Measurements from ENCODE around the gene NPLOC4. TPM values are rescaled to one million over a fixed set of nuclear protein-coding genes. Genes with fewer than 3 reads are reported as not detected.

Gene NPLOC4
- total and polyA plus RNA-seq, 2 donors (not counting 1 experiment from before 2014, with no cell fraction given): 70.2 to 101 TPM

DNA sequence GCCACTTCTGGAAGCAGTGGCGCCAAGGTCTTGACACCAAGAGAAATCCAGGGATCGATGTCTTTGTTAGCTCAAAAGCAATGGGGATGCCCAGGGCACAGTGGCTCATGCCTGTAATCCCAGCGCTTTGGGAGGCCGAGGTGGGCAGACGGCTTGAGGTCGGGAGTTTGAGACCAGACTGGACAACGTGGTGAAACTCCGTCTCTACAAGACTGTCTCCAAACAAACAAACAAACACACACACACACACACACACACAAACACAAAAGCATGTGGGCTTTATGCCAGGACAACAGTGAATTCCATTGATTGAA, 62.3 kb downstream of the NPLOC4 start:
- Mint-ChIP-seq H3K4me3 (no peak overlapping the region), H3K4me1 (peaks cover 7% of the 10 kb centered on the region), H3K27me3 (no peaks in the 10 kb centered on the region), H3K9me3 (ENCODE audit: insufficient read depth) (no peaks in the 10 kb centered on the region), H3K27ac (no peak overlapping the region)
- WGBS (ENCODE audit: insufficient coverage): 94% methylated on average over 8 of the region's 8 CpGs
- Histone ChIP-seq H3K4me2 (replicated peaks; ENCODE audit: low read depth, low read length, poor library complexity, severe bottlenecking) (no peak overlapping the region), H3K27ac (ENCODE audit: low read length in 2 of 2) (no peak overlapping the region), H3K79me2 (ENCODE audit: control insufficient read depth, insufficient read depth, low read length) (peaks cover 36% of the 10 kb centered on the region), H4K20me1 (ENCODE audit: control insufficient read depth, insufficient read depth, low read length, poor library complexity, severe bottlenecking) (peaks cover under 1% of the 10 kb centered on the region), H3K4me3 (ENCODE audit: control extremely low read depth in 1 of 5, extremely low read depth in 1 of 5, insufficient read depth in 1 of 5, low read depth in 2 of 5, low read length in 4 of 5) (no peak overlapping the region), H3K36me3 (replicated peaks in 1 of 2; ENCODE audit: control extremely low read depth in 1 of 2, control insufficient read depth in 1 of 2, extremely low read depth in 1 of 2, insufficient read depth in 2 of 2, low read length in 1 of 2) (peaks cover 2 to 53% of the 10 kb centered on the region in 2 experiments), H3K9me3 (ENCODE audit: control extremely low read depth in 1 of 3, control insufficient read depth in 2 of 3, insufficient read depth in 1 of 3, low read length in 2 of 3) (no peaks in the 10 kb centered on the region), H3K9ac (ENCODE audit: low read length) (no peak overlapping the region), H3K4me1 (ENCODE audit: control insufficient read depth in 2 of 2, insufficient read depth in 2 of 2, low read length in 2 of 2) (peaks cover 0 to 7% of the 10 kb centered on the region in 2 donors), H2AFZ (ENCODE audit: insufficient read depth, low read depth, low read length, poor library complexity, severe bottlenecking) (no peak overlapping the region), H3K27me3 (replicated peaks in 1 of 4; ENCODE audit: control extremely low read depth in 1 of 4, control insufficient read depth in 3 of 4, insufficient read depth in 4 of 4, low read length in 3 of 4) (no peaks in the 10 kb centered on the region)
- ATAC-seq (ENCODE audit: low read depth) (no peak), DNase-seq (no peak)
- ChIA-PET POLR2A (no interaction called here), CTCF (no interaction called here)
- intact Hi-C loops (cut with micrococcal nuclease): no loop called here
- no peak for TF ChIP-seq EZH2 (IDR thresholded peaks at IDR 0.05; ENCODE audit: borderline replicate concordance, insufficient read depth, low read depth, low read length, poor library complexity, severe bottlenecking)
- TF ChIP-seq, protein P1, sequence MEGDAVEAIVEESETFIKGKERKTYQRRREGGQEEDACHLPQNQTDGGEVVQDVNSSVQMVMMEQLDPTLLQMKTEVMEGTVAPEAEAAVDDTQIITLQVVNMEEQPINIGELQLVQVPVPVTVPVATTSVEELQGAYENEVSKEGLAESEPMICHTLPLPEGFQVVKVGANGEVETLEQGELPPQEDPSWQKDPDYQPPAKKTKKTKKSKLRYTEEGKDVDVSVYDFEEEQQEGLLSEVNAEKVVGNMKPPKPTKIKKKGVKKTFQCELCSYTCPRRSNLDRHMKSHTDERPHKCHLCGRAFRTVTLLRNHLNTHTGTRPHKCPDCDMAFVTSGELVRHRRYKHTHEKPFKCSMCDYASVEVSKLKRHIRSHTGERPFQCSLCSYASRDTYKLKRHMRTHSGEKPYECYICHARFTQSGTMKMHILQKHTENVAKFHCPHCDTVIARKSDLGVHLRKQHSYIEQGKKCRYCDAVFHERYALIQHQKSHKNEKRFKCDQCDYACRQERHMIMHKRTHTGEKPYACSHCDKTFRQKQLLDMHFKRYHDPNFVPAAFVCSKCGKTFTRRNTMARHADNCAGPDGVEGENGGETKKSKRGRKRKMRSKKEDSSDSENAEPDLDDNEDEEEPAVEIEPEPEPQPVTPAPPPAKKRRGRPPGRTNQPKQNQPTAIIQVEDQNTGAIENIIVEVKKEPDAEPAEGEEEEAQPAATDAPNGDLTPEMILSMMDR (IDR thresholded peaks at IDR 0.05): no peak

DNA sequence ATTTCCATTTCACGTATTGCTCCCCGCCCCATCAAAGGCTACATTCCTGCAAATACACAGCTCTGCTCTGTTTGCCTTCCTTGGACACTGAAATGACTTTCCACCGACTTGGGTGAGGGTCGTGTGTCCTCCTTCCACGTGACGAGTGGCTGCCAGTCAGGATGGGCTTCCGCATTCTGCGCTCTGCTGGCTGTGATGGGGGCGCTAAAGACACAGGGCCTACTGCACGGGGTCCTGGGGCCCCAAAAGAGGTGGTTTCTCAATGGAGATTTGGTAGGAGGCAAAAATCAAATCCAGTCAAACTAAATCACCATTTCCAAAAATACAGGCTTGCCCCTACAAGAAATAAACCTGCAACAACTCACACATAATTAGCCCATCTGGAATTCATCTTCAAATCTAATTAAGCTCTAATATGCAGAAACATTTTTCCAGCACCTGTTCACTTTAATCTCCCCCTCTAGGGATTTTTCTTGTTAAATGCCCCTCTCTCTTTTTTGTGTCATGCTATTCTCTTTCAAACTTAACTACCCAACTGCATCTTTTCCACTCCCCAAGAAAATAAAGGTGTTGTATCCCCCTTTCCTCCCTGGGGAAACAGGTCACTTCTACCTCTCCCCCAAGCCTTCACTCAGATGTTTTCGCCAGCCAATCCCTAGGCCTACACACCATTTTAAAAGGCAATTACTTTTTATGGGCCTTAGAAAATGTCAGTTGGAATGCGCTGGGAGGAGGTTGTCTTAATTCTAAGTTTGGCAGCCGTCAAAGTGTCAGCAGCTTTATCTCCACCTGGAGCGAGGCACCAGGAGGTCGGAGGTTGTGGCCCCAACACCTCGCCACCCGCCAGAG, 62.9 kb downstream of the NPLOC4 start:
- ATAC-seq (ENCODE audit: low read depth) (no peak), DNase-seq (no peak)
- Mint-ChIP-seq H3K27ac (no peak overlapping the region), H3K9me3 (ENCODE audit: insufficient read depth) (no peaks in the 10 kb centered on the region), H3K27me3 (no peaks in the 10 kb centered on the region), H3K4me1 (peaks cover 4% of the 10 kb centered on the region), H3K4me3 (no peak overlapping the region)
- Histone ChIP-seq H3K36me3 (replicated peaks in 1 of 2; ENCODE audit: control extremely low read depth in 1 of 2, control insufficient read depth in 1 of 2, extremely low read depth in 1 of 2, insufficient read depth in 2 of 2, low read length in 1 of 2) (peaks cover 2 to 55% of the 10 kb centered on the region in 2 experiments), H4K20me1 (ENCODE audit: control insufficient read depth, insufficient read depth, low read length, poor library complexity, severe bottlenecking) (no peaks in the 10 kb centered on the region), H3K27ac (ENCODE audit: low read length in 2 of 2) (no peak overlapping the region), H3K9ac (ENCODE audit: low read length) (no peak overlapping the region), H3K4me3 (ENCODE audit: control extremely low read depth in 1 of 5, extremely low read depth in 1 of 5, insufficient read depth in 1 of 5, low read depth in 2 of 5, low read length in 4 of 5) (no peak overlapping the region), H2AFZ (ENCODE audit: insufficient read depth, low read depth, low read length, poor library complexity, severe bottlenecking) (no peak overlapping the region), H3K4me1 (ENCODE audit: control insufficient read depth in 2 of 2, insufficient read depth in 2 of 2, low read length in 2 of 2) (peaks cover 0 to 6% of the 10 kb centered on the region in 2 donors), H3K4me2 (replicated peaks; ENCODE audit: low read depth, low read length, poor library complexity, severe bottlenecking) (no peak overlapping the region), H3K27me3 (replicated peaks in 1 of 4; ENCODE audit: control extremely low read depth in 1 of 4, control insufficient read depth in 3 of 4, insufficient read depth in 4 of 4, low read length in 3 of 4) (no peaks in the 10 kb centered on the region), H3K9me3 (ENCODE audit: control extremely low read depth in 1 of 3, control insufficient read depth in 2 of 3, insufficient read depth in 1 of 3, low read length in 2 of 3) (no peaks in the 10 kb centered on the region), H3K79me2 (ENCODE audit: control insufficient read depth, insufficient read depth, low read length) (peaks cover 30% of the 10 kb centered on the region)
- 97% methylated on average over 12 of the region's 17 CpGs for WGBS (ENCODE audit: insufficient coverage)
- ChIA-PET POLR2A (no interaction called here), CTCF (no interaction called here)
- intact Hi-C loops (cut with micrococcal nuclease): no loop called here
- no peak for TF ChIP-seq EZH2 (IDR thresholded peaks at IDR 0.05; ENCODE audit: borderline replicate concordance, insufficient read depth, low read depth, low read length, poor library complexity, severe bottlenecking)
- TF ChIP-seq, protein P1 (IDR thresholded peaks at IDR 0.05): no peak
